Stimulated activated CD4-positive, alpha-beta T cell treated with anti-CD3 and anti-CD28 coated beads, Interleukin-12 subunit alpha, Interleukin-12 subunit beta, amount 100 ng/mL, for 24 hours (primary cell): ENCODE data around the gene MYO5A.
"Not testable (repeated sequence)": the region's sequence is repeated elsewhere in the genome, so short reads cannot be mapped to it uniquely, and the experiment has no call there.

Experiments used
- DNase-seq, 2 experiments: peaks; one replicate each; pipeline ENCODE4 v3.0.0-alpha.2; 2020; ENCODE audit warnings: low read depth in 2 of 2

The MYO5A gene

GRCh38 chr15:52505151-52505550 is 23.5 kb downstream of the MYO5A start:
- DNase-seq: no peak

- DNase-seq: no peak
Measured at GRCh38 chr15:52503788-52504496, 24.7 kb downstream of the MYO5A start.

DNA sequence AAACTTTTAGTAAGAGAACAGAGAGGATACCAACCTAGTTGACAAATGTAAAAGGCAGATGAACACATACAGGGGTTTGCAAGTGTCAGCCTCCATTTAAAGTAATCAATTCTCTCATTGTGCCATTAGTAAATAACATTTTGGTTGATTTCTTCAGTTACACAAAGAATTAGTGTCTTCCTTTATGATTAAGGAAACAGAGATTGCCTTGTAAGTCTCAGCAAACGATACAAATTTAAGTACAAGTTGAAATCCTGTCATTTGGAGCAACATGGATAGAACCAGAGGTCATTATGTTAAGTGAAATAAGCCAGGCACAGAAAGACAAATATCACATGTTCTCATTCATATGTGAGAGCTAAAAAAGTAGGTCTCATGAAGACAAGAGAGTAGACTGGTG is 26.1 kb downstream of the MYO5A start:
- no peak for DNase-seq

DNA sequence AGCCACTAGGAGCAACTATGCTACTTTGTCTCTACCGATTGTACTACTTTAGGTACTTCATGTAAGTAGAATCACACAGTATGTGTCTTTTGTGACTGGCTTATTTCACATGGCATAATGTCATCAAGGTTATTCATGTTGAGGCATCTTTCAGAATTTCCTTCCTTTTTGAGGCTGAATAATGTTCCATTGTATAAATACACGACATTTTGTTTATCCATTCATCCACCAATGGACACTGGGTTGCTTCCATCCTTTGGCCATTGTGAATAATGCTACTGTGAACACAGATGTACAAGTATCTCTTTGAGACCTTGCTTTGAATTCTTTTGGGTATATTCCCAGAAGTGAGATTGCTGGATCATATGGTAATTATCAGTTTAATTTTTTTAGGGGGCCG is 29.2 kb downstream of the MYO5A start:
- no peak for DNase-seq

DNA sequence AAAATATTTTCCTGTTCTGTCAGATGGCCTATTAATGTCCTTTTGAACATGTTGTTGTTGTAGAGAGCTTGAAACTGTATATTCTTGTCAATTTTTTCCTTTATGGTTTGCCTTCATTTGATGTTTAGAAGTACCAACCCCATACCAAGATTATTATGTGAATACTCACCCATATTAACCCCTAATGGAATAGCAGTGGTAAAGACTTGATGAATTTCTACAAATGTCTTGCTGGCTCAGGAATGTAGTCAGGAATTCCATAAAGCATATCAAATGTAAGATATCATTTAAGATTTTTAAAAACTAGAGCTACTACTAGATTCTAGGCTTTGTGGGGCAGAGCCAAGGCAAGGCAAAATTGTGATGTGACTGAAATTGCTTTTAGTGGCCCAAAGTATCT is 30.0 kb downstream of the MYO5A start:
- DNase-seq: no peak

DNA sequence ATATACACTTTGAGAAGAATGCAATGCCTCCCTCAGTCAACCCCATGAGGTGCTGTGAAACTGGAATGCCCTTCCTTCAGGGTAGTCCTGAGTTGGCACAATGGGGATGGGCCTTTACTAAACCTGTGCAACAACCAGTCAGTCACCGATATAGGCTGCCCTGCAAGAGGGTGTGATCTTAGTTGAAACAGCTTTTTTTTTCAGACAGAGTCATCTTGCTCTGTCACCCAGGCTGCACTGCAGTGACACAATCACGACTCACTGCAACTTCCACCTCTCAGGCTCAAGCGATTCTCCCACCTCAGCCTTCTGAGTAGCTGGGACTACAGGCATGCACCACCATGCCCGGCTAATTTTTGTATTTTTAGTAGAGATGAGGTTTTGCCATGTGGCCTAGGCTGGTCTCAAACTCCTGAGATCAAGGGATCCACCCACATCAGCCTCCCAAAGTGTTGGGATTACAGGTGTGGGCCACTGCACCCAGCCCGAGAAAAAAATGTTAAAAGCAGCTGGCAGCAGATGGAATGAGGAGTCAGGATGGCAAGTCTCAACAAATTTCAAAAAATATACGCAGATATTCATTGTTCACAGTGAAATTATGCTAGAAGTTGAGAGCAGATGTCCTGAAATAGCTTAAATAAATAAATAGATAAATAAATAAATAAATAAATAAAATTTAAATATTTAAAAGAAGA is 31.8 kb downstream of the MYO5A start:
- DNase-seq: peak; percentile 40 to 41

- DNase-seq: no peak
Measured at GRCh38 chr15:52496175-52496574, 32.5 kb downstream of the MYO5A start.

GRCh38 chr15:52495125-52495524 is 33.6 kb downstream of the MYO5A start:
- DNase-seq: no peak

GRCh38 chr15:52493968-52494367 is 34.7 kb downstream of the MYO5A start:
- no peak for DNase-seq

DNA sequence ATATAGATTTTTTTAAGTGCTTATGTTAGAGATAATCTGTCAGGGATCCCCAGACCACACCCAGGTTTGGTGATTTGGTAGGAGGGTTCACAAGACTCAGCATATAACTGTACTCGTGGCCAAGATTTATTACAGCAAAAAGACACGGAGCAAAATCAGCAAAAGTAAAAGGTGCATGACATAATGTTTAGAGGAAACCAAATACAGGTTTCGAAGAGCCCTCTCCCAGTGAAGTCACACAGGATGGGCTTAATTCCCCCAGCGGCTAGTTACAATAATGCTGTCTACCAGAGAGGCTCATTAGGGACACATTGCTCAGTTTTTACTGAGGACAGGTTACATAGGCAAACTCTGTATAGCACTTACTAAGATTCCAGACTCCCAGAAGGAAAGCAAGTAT is 36.5 kb downstream of the MYO5A start:
- DNase-seq: no peak

- DNase-seq: no peak
Measured at GRCh38 chr15:52491472-52491871, 37.2 kb downstream of the MYO5A start.

DNA sequence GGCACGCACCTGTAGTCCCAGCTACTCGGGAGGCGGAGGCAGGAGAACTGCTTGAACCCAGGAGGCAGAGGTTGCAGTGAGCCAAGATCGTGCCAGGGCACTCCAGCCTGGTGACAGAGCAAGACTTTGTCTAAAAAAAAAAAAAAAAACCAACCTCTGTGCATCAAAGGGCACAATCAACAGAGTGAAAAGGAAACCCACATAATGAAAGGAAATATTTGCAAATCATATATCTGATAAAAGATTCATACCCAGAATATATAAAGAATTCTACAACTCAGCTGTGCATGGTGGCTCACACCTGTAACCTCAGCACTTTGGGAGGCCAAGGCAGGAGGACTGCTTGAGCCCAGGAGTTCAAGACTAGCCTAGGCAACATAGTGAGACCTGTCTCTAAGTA is 39.2 kb downstream of the MYO5A start:
- DNase-seq: not testable (repeated sequence)

DNA sequence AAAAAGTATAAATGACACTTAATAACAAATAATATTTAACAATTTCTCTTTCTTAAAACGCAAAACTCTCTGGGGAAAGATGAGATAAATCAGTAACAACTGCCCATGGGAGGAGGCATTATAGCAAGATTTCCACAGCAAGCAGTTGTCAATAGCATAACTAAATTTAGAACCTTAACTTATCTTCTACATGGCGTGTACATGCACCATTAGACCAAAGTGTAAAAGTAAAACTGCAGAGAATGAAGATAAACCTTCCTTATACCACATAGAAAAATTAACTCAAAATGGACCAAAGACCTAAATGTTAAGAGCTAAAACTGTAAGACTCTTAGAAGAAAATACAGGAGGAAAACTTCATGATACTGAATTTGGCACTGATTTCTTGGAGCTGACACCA is 39.9 kb downstream of the MYO5A start:
- no peak for DNase-seq

GRCh38 chr15:52486003-52486996 is 42.4 kb downstream of the MYO5A start:
- no peak for DNase-seq

DNA sequence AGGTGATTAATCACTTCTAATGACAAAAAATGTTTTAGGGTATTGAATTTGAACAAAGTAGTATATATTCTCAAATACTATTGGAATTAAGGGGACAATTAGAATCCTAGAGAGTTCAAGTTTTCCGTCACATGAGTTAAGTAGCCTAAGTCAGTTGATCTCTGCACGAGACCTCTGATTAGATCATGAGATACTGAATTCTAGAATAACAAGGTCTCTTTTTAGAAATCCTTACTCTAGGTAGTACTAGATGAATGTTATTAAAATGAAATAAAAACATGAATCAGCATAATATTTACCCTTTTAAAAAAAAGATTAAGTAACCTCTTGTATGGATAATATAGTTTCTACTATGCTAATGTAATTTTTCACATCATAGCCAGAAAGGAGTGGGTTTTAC is 43.4 kb downstream of the MYO5A start:
- no peak for DNase-seq

DNA sequence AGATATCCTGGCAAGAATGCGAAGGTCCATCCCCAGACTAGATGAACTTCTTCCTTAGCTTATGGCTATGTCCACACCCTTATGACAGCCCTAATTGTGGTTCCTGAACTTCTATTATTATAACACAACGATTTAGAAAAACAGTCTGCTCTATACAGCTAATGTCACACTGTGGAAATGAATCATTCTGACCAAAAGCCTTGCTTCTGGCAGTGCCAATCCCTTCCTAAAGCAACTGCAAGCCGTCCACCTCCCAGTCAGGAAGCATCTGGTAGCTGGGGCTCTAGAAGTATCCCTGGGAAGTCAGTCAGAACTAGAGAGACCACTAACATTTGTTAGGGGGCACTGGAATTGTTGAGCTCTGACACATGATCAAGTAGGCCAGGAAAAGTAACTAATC is 45.0 kb downstream of the MYO5A start:
- DNase-seq: no peak

GRCh38 chr15:52481915-52482314 is 46.8 kb downstream of the MYO5A start:
- no peak for DNase-seq

- DNase-seq: no peak
Measured at GRCh38 chr15:52480990-52481389, 47.7 kb downstream of the MYO5A start.

DNA sequence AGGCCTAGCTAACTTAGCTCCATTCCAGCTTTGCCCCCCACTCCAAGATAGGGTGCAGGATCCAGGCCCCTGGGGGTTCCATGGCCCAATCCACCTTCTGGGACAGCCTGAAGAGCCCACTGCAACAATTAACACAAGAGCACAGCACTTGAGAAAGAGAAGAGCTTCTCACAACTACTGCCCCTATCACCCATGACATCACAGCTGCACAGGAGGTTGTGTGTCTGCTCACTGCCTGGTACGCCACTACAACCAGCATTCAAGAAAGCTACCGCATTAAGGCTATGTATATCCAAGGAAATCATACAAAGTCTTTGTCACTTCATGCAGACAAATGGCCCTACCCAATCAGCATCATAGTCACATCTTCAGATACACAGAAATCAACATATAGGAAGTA is 62.0 kb downstream of the MYO5A start:
- DNase-seq: no peak

DNA sequence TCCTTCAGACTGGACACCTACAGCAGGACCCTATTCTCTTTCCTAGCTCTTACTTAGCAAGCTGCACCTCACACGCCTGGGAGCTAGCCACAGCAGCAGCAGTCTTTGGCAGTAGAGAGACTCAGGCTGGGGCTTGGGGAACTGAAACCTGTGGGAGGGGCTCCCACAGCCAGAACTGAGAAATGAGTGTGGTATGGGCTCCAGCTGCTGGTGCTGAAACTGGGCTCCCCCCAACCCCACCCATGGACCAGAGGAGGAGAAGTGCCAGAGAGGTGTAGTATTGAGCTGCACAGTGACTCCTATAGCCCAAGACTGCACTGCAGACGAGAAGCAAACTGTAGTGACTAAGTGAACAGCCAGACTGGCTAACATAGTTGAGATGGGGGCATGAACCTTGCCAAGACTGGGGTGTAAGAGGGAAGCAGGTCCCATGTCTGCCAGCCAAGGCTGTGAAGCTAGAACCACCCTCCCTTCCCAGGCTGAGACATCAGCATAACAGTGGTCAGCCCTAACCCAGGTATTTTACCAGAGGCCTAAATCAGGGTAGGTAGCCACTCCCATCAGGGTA is 62.5 kb downstream of the MYO5A start:
- peak; percentile 19 to 38 for DNase-seq

GRCh38 chr15:52464478-52464877 is 64.2 kb downstream of the MYO5A start:
- DNase-seq: no peak

GRCh38 chr15:52464040-52464439 is 64.6 kb downstream of the MYO5A start:
- no peak for DNase-seq
